ENCODE data around the gene IMPA2.
"Not testable (repeated sequence)": the region's sequence is repeated elsewhere in the genome, so short reads cannot be mapped to it uniquely, and the experiment has no call there.

The IMPA2 gene

GRCh38 chr18:12052866-12053265, 71.6 kb downstream of the IMPA2 start:
- no peak for DNase-seq

GRCh38 chr18:12053289-12053688, 72.0 kb downstream of the IMPA2 start:
- DNase-seq = no peak

GRCh38 chr18:12056034-12056883, 75.0 kb downstream of the IMPA2 start:
- DNase-seq = no peak

GRCh38 chr18:12056884-12057402, 75.6 kb downstream of the IMPA2 start:
- no peak for DNase-seq

GRCh38 chr18:12057419-12058039, 76.2 kb downstream of the IMPA2 start:
- DNase-seq = no peak

- no peak for DNase-seq
These were observed 78.3 kb downstream of the IMPA2 start for GRCh38 chr18:12059334-12060181.

- DNase-seq = no peak
These were observed 79.0 kb downstream of the IMPA2 start for GRCh38 chr18:12060182-12060870.

- no peak for DNase-seq
These were observed 80.4 kb downstream of the IMPA2 start for GRCh38 chr18:12061685-12062084.

GRCh38 chr18:12062974-12063373, 81.7 kb downstream of the IMPA2 start:
- no peak for DNase-seq

GRCh38 chr18:12064086-12064763, 82.9 kb downstream of the IMPA2 start:
- DNase-seq = no peak

- DNase-seq = no peak
These were observed 84.1 kb downstream of the IMPA2 start for GRCh38 chr18:12065397-12065796.

- no peak for DNase-seq
These were observed 85.7 kb downstream of the IMPA2 start for GRCh38 chr18:12066910-12067511.

- no peak for DNase-seq
These were observed 86.4 kb downstream of the IMPA2 start for GRCh38 chr18:12067671-12068070.

GRCh38 chr18:12068316-12068949, 87.1 kb downstream of the IMPA2 start:
- not testable (repeated sequence) for DNase-seq

GRCh38 chr18:12068950-12069320, 87.6 kb downstream of the IMPA2 start:
- DNase-seq = no peak

- not testable (repeated sequence) for DNase-seq
These were observed 89.8 kb downstream of the IMPA2 start for GRCh38 chr18:12071066-12071465.

GRCh38 chr18:12072996-12073395, 91.7 kb downstream of the IMPA2 start:
- DNase-seq = no peak

- peak; percentile 16 for DNase-seq
These were observed 93.4 kb downstream of the IMPA2 start for GRCh38 chr18:12074736-12075135.

- peak; percentile 50 for DNase-seq
These were observed 95.3 kb downstream of the IMPA2 start for GRCh38 chr18:12076424-12077140.

- not testable (repeated sequence) for DNase-seq
These were observed 96.7 kb downstream of the IMPA2 start for GRCh38 chr18:12077994-12078393.
